ENCODE measurements around the gene TXLNB. TPM values are rescaled to one million over a fixed set of nuclear protein-coding genes. Genes with fewer than 3 reads are reported as not detected.
A peak's percentile ranks its signal among the peaks of the same experiment; 100 is the strongest.

The TXLNB gene
- total RNA-seq, 1 donor from 2014 or later: not detected

- no peak for TF ChIP-seq CTCF (IDR thresholded peaks at IDR 0.05; ENCODE audit: unreplicated experiment)
These were observed 48.3 kb downstream of the TXLNB start for GRCh38 chr6:139243536-139243935.

GRCh38 chr6:139242457-139243240, 49.1 kb downstream of the TXLNB start:
- Mint-ChIP-seq H3K27ac (peak overlapping the region; percentile 2), H3K9me3 (ENCODE audit: low read depth) (no peaks in the 10 kb centered on the region), H3K4me1 (ENCODE audit: low read depth) (peaks cover 8% of the 10 kb centered on the region), H3K27me3 (peaks cover 8% of the 10 kb centered on the region), H3K36me3 (ENCODE audit: insufficient read depth) (no peaks in the 10 kb centered on the region), H3K4me3 (ENCODE audit: low read depth) (no peak overlapping the region)
- TF ChIP-seq CTCF (IDR thresholded peaks at IDR 0.05; ENCODE audit: unreplicated experiment): no peak
- DNase-seq (ENCODE audit: low spot score, unreplicated experiment): no peak

More at GRCh38 chr6:139243536-139243935, 48.3 kb downstream of the TXLNB start:
- Mint-ChIP-seq H3K27ac (no peak overlapping the region), H3K9me3 (ENCODE audit: low read depth) (no peaks in the 10 kb centered on the region), H3K36me3 (ENCODE audit: insufficient read depth) (no peaks in the 10 kb centered on the region), H3K4me3 (ENCODE audit: low read depth) (no peak overlapping the region), H3K27me3 (peaks cover 8% of the 10 kb centered on the region), H3K4me1 (ENCODE audit: low read depth) (peaks cover 8% of the 10 kb centered on the region)
- DNase-seq (ENCODE audit: low spot score, unreplicated experiment): no peak

- no peaks in the 10 kb centered on the region for H3K9me3 Mint-ChIP-seq (ENCODE audit: low read depth)
- H3K36me3 Mint-ChIP-seq (ENCODE audit: insufficient read depth): no peaks in the 10 kb centered on the region
- H3K4me1 Mint-ChIP-seq (ENCODE audit: low read depth): peaks cover 8% of the 10 kb centered on the region
- no peak overlapping the region for H3K27ac Mint-ChIP-seq
- no peak for TF ChIP-seq CTCF (IDR thresholded peaks at IDR 0.05; ENCODE audit: unreplicated experiment)
- no peak for DNase-seq (ENCODE audit: low spot score, unreplicated experiment)
- H3K27me3 Mint-ChIP-seq: peaks cover 8% of the 10 kb centered on the region
- no peak overlapping the region for H3K4me3 Mint-ChIP-seq (ENCODE audit: low read depth)
These were observed 51.4 kb downstream of the TXLNB start for GRCh38 chr6:139240161-139241010.

GRCh38 chr6:139239064-139239463, 52.7 kb downstream of the TXLNB start:
- peaks cover under 1% of the 10 kb centered on the region for H3K9me3 Mint-ChIP-seq (ENCODE audit: low read depth)
- H3K4me3 Mint-ChIP-seq (ENCODE audit: low read depth): no peak overlapping the region
- H3K4me1 Mint-ChIP-seq (ENCODE audit: low read depth): peaks cover 2% of the 10 kb centered on the region
- peaks cover 8% of the 10 kb centered on the region for H3K27me3 Mint-ChIP-seq
- H3K36me3 Mint-ChIP-seq (ENCODE audit: insufficient read depth): no peaks in the 10 kb centered on the region
- no peak for DNase-seq (ENCODE audit: low spot score, unreplicated experiment)
- TF ChIP-seq CTCF (IDR thresholded peaks at IDR 0.05; ENCODE audit: unreplicated experiment): no peak
- H3K27ac Mint-ChIP-seq: no peak overlapping the region

GRCh38 chr6:139236105-139236504, 55.7 kb downstream of the TXLNB start:
- peaks cover 2% of the 10 kb centered on the region for H3K4me1 Mint-ChIP-seq (ENCODE audit: low read depth)
- peaks cover 10% of the 10 kb centered on the region for H3K27me3 Mint-ChIP-seq
- DNase-seq (ENCODE audit: low spot score, unreplicated experiment): no peak
- H3K27ac Mint-ChIP-seq: no peak overlapping the region
- no peak overlapping the region for H3K4me3 Mint-ChIP-seq (ENCODE audit: low read depth)
- TF ChIP-seq CTCF (IDR thresholded peaks at IDR 0.05; ENCODE audit: unreplicated experiment): no peak
- peaks cover 7% of the 10 kb centered on the region for H3K9me3 Mint-ChIP-seq (ENCODE audit: low read depth)
- H3K36me3 Mint-ChIP-seq (ENCODE audit: insufficient read depth): no peaks in the 10 kb centered on the region
